ENCODE data around the gene SDK2.

SDK2 gene

DNA sequence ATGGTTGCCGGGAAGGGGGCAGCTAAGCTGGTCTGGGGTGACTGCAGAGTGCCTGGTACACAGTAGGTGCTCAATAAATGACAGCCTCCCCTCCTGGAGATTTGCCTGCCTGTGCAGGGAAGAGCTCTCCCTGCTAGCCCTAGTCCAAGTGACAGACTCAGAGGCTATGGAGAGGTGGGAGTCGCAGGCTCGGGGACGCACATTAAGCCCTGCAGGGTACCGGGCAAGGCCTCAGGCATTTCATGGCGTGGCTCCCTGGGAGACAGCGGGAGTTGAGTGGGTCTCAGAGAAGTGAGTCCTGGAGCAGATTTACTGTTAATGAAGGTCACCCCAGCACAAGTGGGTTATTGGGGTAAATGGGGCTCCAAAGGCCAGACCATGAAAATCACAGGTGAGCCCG lies 200.2 kb downstream of the SDK2 start:
- DNase-seq (ENCODE audit: low spot score) = no peak
- H4K91ac ChIP-seq (ENCODE audit: low read depth, low read length, poor library complexity) = no peak overlapping the region
- no CpG with 5 or more reads among the region's 8 CpGs for WGBS, 2 donors (ENCODE audit: extremely low coverage in 2 of 2, insufficient read length in 2 of 2, insufficient replicate concordance in 1 of 2)

GRCh38 chr17:73439597-73439996 lies 204.6 kb downstream of the SDK2 start:
- Histone ChIP-seq H3K4me3 (ENCODE audit: low read length in 2 of 2) (no peak overlapping the region), H3K9ac (ENCODE audit: low read depth, low read length, poor library complexity) (no peak overlapping the region), H4K8ac (ENCODE audit: low read depth, low read length) (no peak overlapping the region), H3K4ac (ENCODE audit: low read length) (no peak overlapping the region), H3K27ac (replicated peaks; ENCODE audit: low read length) (no peak overlapping the region), H2BK120ac (ENCODE audit: low read depth, low read length) (no peak overlapping the region), H3K14ac (ENCODE audit: low read length) (no peak overlapping the region), H2AK5ac (ENCODE audit: low read depth, low read length) (no peak overlapping the region), H3K27me3 (ENCODE audit: control insufficient read depth in 3 of 3, insufficient read depth in 3 of 3, low read depth in 1 of 3, low read length in 3 of 3) (no peaks in the 10 kb centered on the region), H4K91ac (ENCODE audit: low read depth, low read length, poor library complexity) (no peak overlapping the region), H2AFZ (ENCODE audit: low read length) (no peak overlapping the region), H3K23ac (ENCODE audit: low read depth, low read length, poor library complexity) (no peak overlapping the region), H3K4me2 (ENCODE audit: insufficient read depth, low read length, poor library complexity, severe bottlenecking) (no peak overlapping the region), H2BK15ac (ENCODE audit: low read length) (no peak overlapping the region), H3K18ac (ENCODE audit: low read length) (no peak overlapping the region), H3K79me1 (ENCODE audit: low read depth, low read length) (no peaks in the 10 kb centered on the region), H3K4me1 (ENCODE audit: control insufficient read depth in 2 of 2, insufficient read depth in 1 of 2, low read depth in 1 of 2, low read length in 2 of 2) (no peaks in the 10 kb centered on the region), H2BK12ac (ENCODE audit: low read length) (no peak overlapping the region), H3K9me3 (replicated peaks in 1 of 2; ENCODE audit: control insufficient read depth in 2 of 2, insufficient read depth in 1 of 2, low read depth in 1 of 2, low read length in 2 of 2) (peaks cover 5 to 7% of the 10 kb centered on the region in 2 donors), H2BK5ac (ENCODE audit: low read length) (no peak overlapping the region), H3K36me3 (replicated peaks in 1 of 2; ENCODE audit: control insufficient read depth in 2 of 2, insufficient read depth in 2 of 2, low read length in 2 of 2) (peaks cover 10 to 31% of the 10 kb centered on the region in 2 donors)
- DNase-seq (ENCODE audit: low spot score) = no peak
- WGBS, 2 donors (ENCODE audit: extremely low coverage in 2 of 2, insufficient read length in 2 of 2, insufficient replicate concordance in 1 of 2) = no CpG with 5 or more reads among the region's 7 CpGs

More for the DNA sequence above, 200.2 kb downstream of the SDK2 start:
- no peak overlapping the region for H3K27ac ChIP-seq (replicated peaks; ENCODE audit: low read length)
- peaks cover 5 to 7% of the 10 kb centered on the region in 2 donors for H3K9me3 ChIP-seq (replicated peaks in 1 of 2; ENCODE audit: control insufficient read depth in 2 of 2, insufficient read depth in 1 of 2, low read depth in 1 of 2, low read length in 2 of 2)
- no peak overlapping the region for H3K4ac ChIP-seq (ENCODE audit: low read length)
- H4K8ac ChIP-seq (ENCODE audit: low read depth, low read length) = no peak overlapping the region
- no peak overlapping the region for H2BK15ac ChIP-seq (ENCODE audit: low read length)
- no peaks in the 10 kb centered on the region for H3K4me1 ChIP-seq (ENCODE audit: control insufficient read depth in 2 of 2, insufficient read depth in 1 of 2, low read depth in 1 of 2, low read length in 2 of 2)
- no peak overlapping the region for H3K23ac ChIP-seq (ENCODE audit: low read depth, low read length, poor library complexity)
- no peaks in the 10 kb centered on the region for H3K27me3 ChIP-seq (ENCODE audit: control insufficient read depth in 3 of 3, insufficient read depth in 3 of 3, low read depth in 1 of 3, low read length in 3 of 3)
- no peak overlapping the region for H2BK5ac ChIP-seq (ENCODE audit: low read length)
- peak overlapping the region in 1 of 2 donors; percentile 33 for H3K4me3 ChIP-seq (ENCODE audit: low read length in 2 of 2)
- peak overlapping the region; percentile 42 for H3K18ac ChIP-seq (ENCODE audit: low read length)
- no peak overlapping the region for H3K4me2 ChIP-seq (ENCODE audit: insufficient read depth, low read length, poor library complexity, severe bottlenecking)
- no peak overlapping the region for H2BK12ac ChIP-seq (ENCODE audit: low read length)
- no peaks in the 10 kb centered on the region for H3K79me1 ChIP-seq (ENCODE audit: low read depth, low read length)
- H2AFZ ChIP-seq (ENCODE audit: low read length) = no peak overlapping the region
- no peak overlapping the region for H2BK120ac ChIP-seq (ENCODE audit: low read depth, low read length)
- H3K9ac ChIP-seq (ENCODE audit: low read depth, low read length, poor library complexity) = no peak overlapping the region
- H3K36me3 ChIP-seq (replicated peaks in 1 of 2; ENCODE audit: control insufficient read depth in 2 of 2, insufficient read depth in 2 of 2, low read length in 2 of 2) = peaks cover 10 to 30% of the 10 kb centered on the region in 2 donors
- no peak overlapping the region for H2AK5ac ChIP-seq (ENCODE audit: low read depth, low read length)
- no peak overlapping the region for H3K14ac ChIP-seq (ENCODE audit: low read length)

DNA sequence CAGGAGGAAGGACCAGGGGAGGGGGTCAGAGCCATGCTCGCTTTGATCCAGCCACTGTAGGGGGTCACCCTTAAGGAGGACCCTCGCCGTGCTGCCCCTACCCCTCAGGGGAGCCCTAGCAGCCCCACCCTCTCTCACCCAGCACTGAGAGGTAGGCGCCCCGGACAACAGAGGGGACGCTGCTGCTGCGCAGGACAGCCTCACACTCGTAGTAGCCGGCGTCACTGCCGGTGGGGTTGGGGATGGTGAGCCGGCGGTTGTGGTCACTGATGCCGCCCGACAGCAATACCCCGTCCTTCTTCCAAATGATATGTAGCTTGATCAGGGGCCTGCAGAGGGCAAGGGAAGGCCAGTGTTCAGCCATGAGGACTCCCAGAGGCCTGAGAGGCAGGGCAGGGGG lies 206.4 kb downstream of the SDK2 start:
- Histone ChIP-seq H3K79me1 (ENCODE audit: low read depth, low read length) (no peaks in the 10 kb centered on the region), H2BK12ac (ENCODE audit: low read length) (no peak overlapping the region), H3K23ac (ENCODE audit: low read depth, low read length, poor library complexity) (no peak overlapping the region), H2BK15ac (ENCODE audit: low read length) (no peak overlapping the region), H3K4me1 (ENCODE audit: control insufficient read depth in 2 of 2, insufficient read depth in 1 of 2, low read depth in 1 of 2, low read length in 2 of 2) (no peaks in the 10 kb centered on the region), H3K18ac (ENCODE audit: low read length) (peak overlapping the region; percentile 62), H2AFZ (ENCODE audit: low read length) (no peak overlapping the region), H3K14ac (ENCODE audit: low read length) (no peak overlapping the region), H4K91ac (ENCODE audit: low read depth, low read length, poor library complexity) (no peak overlapping the region), H3K4me3 (ENCODE audit: low read length in 2 of 2) (no peak overlapping the region), H2AK5ac (ENCODE audit: low read depth, low read length) (no peak overlapping the region), H3K9me3 (replicated peaks in 1 of 2; ENCODE audit: control insufficient read depth in 2 of 2, insufficient read depth in 1 of 2, low read depth in 1 of 2, low read length in 2 of 2) (peaks cover 5 to 7% of the 10 kb centered on the region in 2 donors), H2BK120ac (ENCODE audit: low read depth, low read length) (no peak overlapping the region), H3K4ac (ENCODE audit: low read length) (no peak overlapping the region), H3K9ac (ENCODE audit: low read depth, low read length, poor library complexity) (no peak overlapping the region), H4K8ac (ENCODE audit: low read depth, low read length) (no peak overlapping the region), H3K27ac (replicated peaks; ENCODE audit: low read length) (no peak overlapping the region), H3K27me3 (ENCODE audit: control insufficient read depth in 3 of 3, insufficient read depth in 3 of 3, low read depth in 1 of 3, low read length in 3 of 3) (no peaks in the 10 kb centered on the region), H2BK5ac (ENCODE audit: low read length) (no peak overlapping the region), H3K36me3 (replicated peaks in 1 of 2; ENCODE audit: control insufficient read depth in 2 of 2, insufficient read depth in 2 of 2, low read length in 2 of 2) (peaks cover 16 to 24% of the 10 kb centered on the region in 2 donors), H3K4me2 (ENCODE audit: insufficient read depth, low read length, poor library complexity, severe bottlenecking) (no peak overlapping the region)
- no CpG with 5 or more reads among the region's 16 CpGs for WGBS, 2 donors (ENCODE audit: extremely low coverage in 2 of 2, insufficient read length in 2 of 2, insufficient replicate concordance in 1 of 2)
- DNase-seq (ENCODE audit: low spot score) = no peak

DNA sequence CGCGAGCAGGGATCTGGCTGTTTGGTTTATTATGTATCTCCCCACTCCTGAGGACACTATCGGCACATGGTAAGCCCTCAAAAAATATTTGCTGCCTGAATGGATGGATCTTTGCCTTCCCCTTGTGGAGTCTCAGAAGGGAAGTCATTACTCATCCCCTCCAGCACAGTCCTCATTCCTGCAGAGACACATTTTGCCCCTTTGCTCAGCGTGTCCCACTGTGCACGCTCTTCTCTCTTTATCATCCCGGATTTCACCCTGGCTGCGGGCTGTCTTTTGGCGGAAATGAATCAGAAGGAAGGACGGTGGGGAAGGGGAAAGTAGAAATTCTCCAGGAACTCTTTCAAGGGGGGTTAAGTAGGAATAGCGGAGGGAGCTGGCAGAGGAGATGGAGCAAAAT lies 207.3 kb downstream of the SDK2 start:
- no peak overlapping the region for H2BK120ac ChIP-seq (ENCODE audit: low read depth, low read length)
- WGBS, 2 donors (ENCODE audit: extremely low coverage in 2 of 2, insufficient read length in 2 of 2, insufficient replicate concordance in 1 of 2) = no CpG with 5 or more reads among the region's 10 CpGs

More for the DNA sequence above, 207.3 kb downstream of the SDK2 start:
- no peak overlapping the region for H3K27ac ChIP-seq (replicated peaks; ENCODE audit: low read length)
- no peak overlapping the region for H2BK12ac ChIP-seq (ENCODE audit: low read length)
- H3K79me1 ChIP-seq (ENCODE audit: low read depth, low read length) = no peaks in the 10 kb centered on the region
- no peaks in the 10 kb centered on the region for H3K4me1 ChIP-seq (ENCODE audit: control insufficient read depth in 2 of 2, insufficient read depth in 1 of 2, low read depth in 1 of 2, low read length in 2 of 2)
- peaks cover 19 to 28% of the 10 kb centered on the region in 2 donors for H3K36me3 ChIP-seq (replicated peaks in 1 of 2; ENCODE audit: control insufficient read depth in 2 of 2, insufficient read depth in 2 of 2, low read length in 2 of 2)
- no peak overlapping the region for H3K9ac ChIP-seq (ENCODE audit: low read depth, low read length, poor library complexity)
- H4K91ac ChIP-seq (ENCODE audit: low read depth, low read length, poor library complexity) = no peak overlapping the region
- no peak overlapping the region for H4K8ac ChIP-seq (ENCODE audit: low read depth, low read length)
- no peak overlapping the region for H3K4me2 ChIP-seq (ENCODE audit: insufficient read depth, low read length, poor library complexity, severe bottlenecking)
- H2BK5ac ChIP-seq (ENCODE audit: low read length) = no peak overlapping the region
- no peak for DNase-seq (ENCODE audit: low spot score)
- H3K14ac ChIP-seq (ENCODE audit: low read length) = no peak overlapping the region
- no peak overlapping the region for H3K4me3 ChIP-seq (ENCODE audit: low read length in 2 of 2)
- no peak overlapping the region for H2AK5ac ChIP-seq (ENCODE audit: low read depth, low read length)
- H3K9me3 ChIP-seq (replicated peaks in 1 of 2; ENCODE audit: control insufficient read depth in 2 of 2, insufficient read depth in 1 of 2, low read depth in 1 of 2, low read length in 2 of 2) = peaks cover 5 to 6% of the 10 kb centered on the region in 2 donors
- H3K27me3 ChIP-seq (ENCODE audit: control insufficient read depth in 3 of 3, insufficient read depth in 3 of 3, low read depth in 1 of 3, low read length in 3 of 3) = no peaks in the 10 kb centered on the region
- H2AFZ ChIP-seq (ENCODE audit: low read length) = no peak overlapping the region
- H3K18ac ChIP-seq (ENCODE audit: low read length) = no peak overlapping the region
- H2BK15ac ChIP-seq (ENCODE audit: low read length) = no peak overlapping the region
- no peak overlapping the region for H3K4ac ChIP-seq (ENCODE audit: low read length)
- no peak overlapping the region for H3K23ac ChIP-seq (ENCODE audit: low read depth, low read length, poor library complexity)

Measured in neuronal stem cell (in vitro differentiated cells).